Karpas-422 (cell line): ENCODE results near the gene SPPL3. TPM values are rescaled to one million over a fixed set of nuclear protein-coding genes. Genes with fewer than 3 reads are reported as not detected.
A peak's percentile ranks its signal among the peaks of the same experiment; 100 is the strongest.

ENCODE experiments used
- DNase-seq: peaks from one replicate; pipeline ENCODE4 v3.0.0-alpha.2; 2015
- H2AFZ ChIP-seq: fragments of 200-600 bp; sonication (generic); 2 replicates; pipeline ENCODE4 v1.6.1; 2014; ENCODE audit warnings: antibody characterized with exemption, low read length, mixed read lengths
- H3K27ac ChIP-seq: fragments of 200-600 bp; sonication (generic); 2 replicates; pipeline ENCODE4 v1.5.1; 2014; ENCODE audit warnings: mild to moderate bottlenecking, low read length, moderate library complexity
- H3K27me3 ChIP-seq: fragments of 200-600 bp; sonication (generic); 2 replicates; pipeline ENCODE4 v1.6.1; 2014; ENCODE audit warnings: low read length, mixed read lengths
- H3K36me3 ChIP-seq: fragments of 200-600 bp; sonication (generic); 2 replicates; pipeline ENCODE4 v1.6.1; 2014; ENCODE audit warnings: low read length, mixed read lengths; ENCODE audit not compliant: insufficient read depth
- H3K4me1 ChIP-seq: fragments of 200-600 bp; sonication (generic); 2 replicates; pipeline ENCODE4 v1.6.1; 2014; ENCODE audit warnings: mild to moderate bottlenecking, low read length, mixed read lengths
- H3K4me2 ChIP-seq: fragments of 200-600 bp; sonication (generic); 2 replicates; pipeline ENCODE4 v1.6.1; 2014; ENCODE audit warnings: low read length, low read depth, mild to moderate bottlenecking; ENCODE audit not compliant: poor library complexity, severe bottlenecking
- H3K4me3 ChIP-seq: fragments of 200-600 bp; sonication (generic); 2 replicates; pipeline ENCODE4 v1.5.1; 2014; ENCODE audit warnings: mild to moderate bottlenecking, antibody characterized with exemption, low read length, mixed read lengths
- H3K79me2 ChIP-seq: fragments of 200-600 bp; sonication (generic); 2 replicates; pipeline ENCODE4 v1.6.1; 2014; ENCODE audit warnings: mild to moderate bottlenecking, low read length, mixed read lengths
- H3K9ac ChIP-seq: fragments of 200-600 bp; sonication (generic); 2 replicates; pipeline ENCODE4 v1.6.0; 2014; ENCODE audit warnings: low read length
- H3K9me2 ChIP-seq: fragments of 200-600 bp; sonication (generic), shearing (Covaris generic); replicated peaks from 2 replicates; pipeline ENCODE4 v1.6.0; 2014; ENCODE audit warnings: mild to moderate bottlenecking, low read length, moderate library complexity; ENCODE audit not compliant: insufficient read depth
- H3K9me3 ChIP-seq: fragments of 300-700, 200-600 bp; sonication (generic); 2 replicates; pipeline ENCODE4 v1.6.1; 2014; ENCODE audit warnings: low read length, mixed read lengths
- H4K20me1 ChIP-seq: fragments of 200-600 bp; sonication (generic); 2 replicates; pipeline ENCODE4 v1.6.1; 2014; ENCODE audit warnings: mild to moderate bottlenecking, antibody characterized with exemption, low read length, low read depth; ENCODE audit not compliant: insufficient read depth
- total RNA-seq: library from RNA; depleted of rRNA; stranded (reverse); fragments of >200 nt; shearing (Covaris generic); gene quantifications from 2 replicates; pipeline ENCODE4 v1.2.3, GENCODE V29; 2014; ENCODE audit warnings: low replicate concordance

Gene SPPL3
- total RNA-seq, 1 experiment from 2014 or later, result 11.9 TPM

- Histone ChIP-seq H3K79me2 (peaks cover 89% of the 10 kb centered on the region), H3K9me3 (no peaks in the 10 kb centered on the region), H4K20me1 (peaks cover 14% of the 10 kb centered on the region; the same call in 1 of the 2 replicates)
Measured at GRCh38 chr12:120890963-120891362, 13.2 kb downstream of the SPPL3 start.

GRCh38 chr12:120887253-120888043 lies 16.7 kb downstream of the SPPL3 start:
- Histone ChIP-seq H3K9me3 (no peaks in the 10 kb centered on the region), H3K4me1 (peaks cover 36% of the 10 kb centered on the region), H2AFZ (no peak overlapping the region), H3K27ac (0 out of 2 replicates have a peak overlapping the region, but pooled peaks have one; percentile 8), H3K36me3 (no peaks in the 10 kb centered on the region), H4K20me1 (peaks cover 21% of the 10 kb centered on the region; the same call in 1 of the 2 replicates), H3K4me3 (no peak overlapping the region), H3K4me2 (no peak overlapping the region), H3K79me2 (peaks cover 91% of the 10 kb centered on the region), H3K27me3 (no peaks in the 10 kb centered on the region), H3K9me2 (no peaks in the 10 kb centered on the region), H3K9ac (no peak overlapping the region)
- no peak for DNase-seq

More at GRCh38 chr12:120890963-120891362, 13.2 kb downstream of the SPPL3 start:
- no peaks in the 10 kb centered on the region for H3K36me3 ChIP-seq
- no peak overlapping the region for H3K27ac ChIP-seq
- no peak for DNase-seq
- no peak overlapping the region for H3K4me3 ChIP-seq
- no peaks in the 10 kb centered on the region for H3K27me3 ChIP-seq
- no peaks in the 10 kb centered on the region for H3K9me2 ChIP-seq
- H3K4me1 ChIP-seq, result peaks cover 29% of the 10 kb centered on the region
- no peak overlapping the region for H3K9ac ChIP-seq
- H2AFZ ChIP-seq, result no peak overlapping the region
- H3K4me2 ChIP-seq, result no peak overlapping the region

GRCh38 chr12:120886199-120887018 lies 17.7 kb downstream of the SPPL3 start:
- no peak overlapping the region for H2AFZ ChIP-seq
- peaks cover 91% of the 10 kb centered on the region for H3K79me2 ChIP-seq
- peaks cover 21% of the 10 kb centered on the region; the same call in 1 of the 2 replicates for H4K20me1 ChIP-seq
- DNase-seq, result peak; percentile 67
- peak overlapping the region; percentile 27 for H3K9ac ChIP-seq
- no peaks in the 10 kb centered on the region for H3K9me3 ChIP-seq
- H3K27ac ChIP-seq, result peak overlapping the region; percentile 82
- peaks cover 26% of the 10 kb centered on the region for H3K4me1 ChIP-seq
- H3K9me2 ChIP-seq, result no peaks in the 10 kb centered on the region
- H3K36me3 ChIP-seq, result no peaks in the 10 kb centered on the region
- peak overlapping the region; percentile 48; the same call in 1 of the 2 replicates for H3K4me3 ChIP-seq
- H3K27me3 ChIP-seq, result no peaks in the 10 kb centered on the region
- H3K4me2 ChIP-seq, result peak overlapping the region; percentile 61

GRCh38 chr12:120885521-120885920 lies 18.6 kb downstream of the SPPL3 start:
- no peak for DNase-seq
- H3K4me2 ChIP-seq, result no peak overlapping the region
- peaks cover 26% of the 10 kb centered on the region for H3K4me1 ChIP-seq
- H3K36me3 ChIP-seq, result no peaks in the 10 kb centered on the region
- no peak overlapping the region for H3K4me3 ChIP-seq
- no peak overlapping the region for H2AFZ ChIP-seq
- H4K20me1 ChIP-seq, result peaks cover 19% of the 10 kb centered on the region; the same call in 1 of the 2 replicates
- no peak overlapping the region for H3K27ac ChIP-seq
- H3K79me2 ChIP-seq, result peaks cover 92% of the 10 kb centered on the region
- no peaks in the 10 kb centered on the region for H3K27me3 ChIP-seq
- H3K9me2 ChIP-seq, result no peaks in the 10 kb centered on the region
- H3K9me3 ChIP-seq, result no peaks in the 10 kb centered on the region
- H3K9ac ChIP-seq, result no peak overlapping the region

DNA sequence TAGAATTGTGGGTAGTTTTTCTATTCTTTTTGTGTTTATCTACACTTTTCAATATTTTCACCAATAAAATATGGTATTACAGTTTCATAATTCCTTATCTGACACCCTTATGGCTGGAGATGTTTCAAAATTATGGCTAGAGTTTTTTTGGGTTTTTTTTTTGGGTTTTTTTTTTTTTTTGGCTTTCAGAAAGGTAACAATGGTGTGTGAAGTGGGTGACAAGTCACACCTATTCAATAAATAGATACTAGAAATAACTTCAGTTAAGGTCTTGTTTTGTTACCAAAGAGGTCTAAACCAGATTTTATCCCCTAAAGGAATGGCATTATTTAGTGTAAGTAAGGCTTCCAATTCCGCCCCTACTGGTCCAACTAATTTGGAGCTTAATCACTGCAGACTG lies 19.5 kb downstream of the SPPL3 start:
- no peaks in the 10 kb centered on the region for H3K36me3 ChIP-seq
- peaks cover 26% of the 10 kb centered on the region for H3K4me1 ChIP-seq
- no peak overlapping the region for H3K4me3 ChIP-seq
- DNase-seq, result no peak
- H2AFZ ChIP-seq, result no peak overlapping the region
- H3K27ac ChIP-seq, result no peak overlapping the region
- no peaks in the 10 kb centered on the region for H3K9me3 ChIP-seq
- no peak overlapping the region for H3K9ac ChIP-seq
- no peak overlapping the region for H3K4me2 ChIP-seq
- peaks cover 19% of the 10 kb centered on the region; the same call in 1 of the 2 replicates for H4K20me1 ChIP-seq
- peaks cover 97% of the 10 kb centered on the region for H3K79me2 ChIP-seq
- H3K27me3 ChIP-seq, result no peaks in the 10 kb centered on the region
- no peaks in the 10 kb centered on the region for H3K9me2 ChIP-seq

GRCh38 chr12:120882055-120882555 lies 22.1 kb downstream of the SPPL3 start:
- DNase-seq, result no peak
- peaks cover 19% of the 10 kb centered on the region for H3K4me1 ChIP-seq
- H3K9ac ChIP-seq, result no peak overlapping the region
- no peak overlapping the region for H3K27ac ChIP-seq
- no peak overlapping the region for H2AFZ ChIP-seq
- H3K9me3 ChIP-seq, result no peaks in the 10 kb centered on the region
- peaks cover 93% of the 10 kb centered on the region for H3K79me2 ChIP-seq
- no peaks in the 10 kb centered on the region for H3K27me3 ChIP-seq
- H3K4me2 ChIP-seq, result no peak overlapping the region
- H3K9me2 ChIP-seq, result no peaks in the 10 kb centered on the region
- H3K4me3 ChIP-seq, result no peak overlapping the region
- H4K20me1 ChIP-seq, result peaks cover 18% of the 10 kb centered on the region; the same call in 1 of the 2 replicates
- H3K36me3 ChIP-seq, result no peaks in the 10 kb centered on the region

DNA sequence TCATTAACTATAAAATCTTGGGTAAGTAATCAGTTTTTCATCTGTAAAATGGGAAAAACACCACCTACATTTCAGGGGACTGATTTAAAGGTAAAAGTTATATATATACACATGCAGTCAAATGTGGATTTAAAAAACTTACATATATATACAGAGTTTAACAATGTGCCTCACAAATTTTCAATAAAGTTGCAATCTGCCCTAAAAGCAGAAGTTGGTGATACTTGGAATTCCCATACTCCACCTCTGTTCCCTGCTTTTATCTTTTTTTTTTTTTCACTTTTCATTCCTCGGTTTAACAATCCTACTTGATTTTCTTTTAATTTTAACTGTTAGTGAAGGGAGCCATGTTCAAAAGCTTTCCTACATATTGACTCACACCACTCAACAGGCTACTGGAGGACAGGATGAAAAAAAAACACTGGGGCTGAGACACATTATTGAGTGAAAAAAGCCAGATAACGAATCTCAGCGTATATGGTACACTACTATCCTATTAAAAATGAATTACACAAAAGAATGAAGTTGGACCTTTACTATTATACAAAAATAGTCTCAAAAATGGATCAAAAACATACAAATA lies 24.3 kb downstream of the SPPL3 start:
- no peak overlapping the region for H2AFZ ChIP-seq

More for the DNA sequence above, 24.3 kb downstream of the SPPL3 start:
- H3K9me3 ChIP-seq, result no peaks in the 10 kb centered on the region
- H3K4me1 ChIP-seq, result no peaks in the 10 kb centered on the region
- no peak for DNase-seq
- H4K20me1 ChIP-seq, result peaks cover 11% of the 10 kb centered on the region; the same call in 1 of the 2 replicates
- H3K27ac ChIP-seq, result no peak overlapping the region
- no peaks in the 10 kb centered on the region for H3K36me3 ChIP-seq
- H3K4me3 ChIP-seq, result no peak overlapping the region
- peaks cover 91% of the 10 kb centered on the region for H3K79me2 ChIP-seq
- no peaks in the 10 kb centered on the region for H3K9me2 ChIP-seq
- no peak overlapping the region for H3K9ac ChIP-seq
- no peaks in the 10 kb centered on the region for H3K27me3 ChIP-seq
- H3K4me2 ChIP-seq, result no peak overlapping the region
